HepG2 (cell line): ENCODE results near the gene LRRC45. TPM values are rescaled to one million over a fixed set of nuclear protein-coding genes. Genes with fewer than 3 reads are reported as not detected.
A peak's percentile ranks its signal among the peaks of the same experiment; 100 is the strongest.

Experiments used
- BORCS8-MEF2B ChIP-seq: sonication (generic); formaldehyde crosslinking; IDR thresholded peaks from 2 replicates; pipeline ENCODE4 v1.8.0; 2022; ENCODE audit warnings: mild to moderate bottlenecking, missing genetic modification reagents
- CBX2 ChIP-seq, 2 experiments: fragments of 200-600 bp in 1 of 2; sonication (generic); formaldehyde crosslinking in 1 of 2; IDR thresholded peaks; 2 replicates each; pipeline versions ENCODE4 v1.7.0 to v1.8.1; 2018 to 2022; ENCODE audit warnings: low read depth in 2 of 2, low read length in 1 of 2, mild to moderate bottlenecking in 1 of 2, missing genetic modification reagents in 1 of 2
- CSRNP2 ChIP-seq: sonication (generic); formaldehyde crosslinking; conservative IDR thresholded peaks from 2 replicates; pipeline ENCODE4 v1.8.0; 2022; ENCODE audit warnings: low read depth, missing genetic modification reagents
- MED8 ChIP-seq: sonication (generic); formaldehyde crosslinking; IDR thresholded peaks from 2 replicates; pipeline ENCODE4 v1.8.1; 2023; ENCODE audit warnings: mild to moderate bottlenecking, missing genetic modification reagents; ENCODE audit not compliant: insufficient replicate concordance
- MYNN ChIP-seq: sonication (generic); formaldehyde crosslinking; IDR thresholded peaks from 2 replicates; pipeline ENCODE4 v1.4.0; 2020; ENCODE audit warnings: mild to moderate bottlenecking, low read depth, missing genetic modification reagents
- NCOA2 ChIP-seq: sonication (generic); formaldehyde crosslinking; IDR thresholded peaks from 2 replicates; pipeline ENCODE4 v1.8.0; 2022; ENCODE audit warnings: inconsistent platforms
- NCOR1 ChIP-seq: fragments of 200-600 bp; sonication (generic); IDR thresholded peaks from 2 replicates; pipeline ENCODE4 v1.7.0; 2017; ENCODE audit warnings: antibody characterized with exemption, low read length, borderline replicate concordance
- ONECUT2 ChIP-seq: sonication (generic); formaldehyde crosslinking; IDR thresholded peaks from 2 replicates; pipeline ENCODE4 v1.4.0; 2020; ENCODE audit warnings: missing genetic modification reagents
- PAWR ChIP-seq: sonication (generic); formaldehyde crosslinking; IDR thresholded peaks from 2 replicates; pipeline ENCODE4 v1.4.0; 2020; ENCODE audit warnings: missing genetic modification reagents, mild to moderate bottlenecking, borderline replicate concordance
- RBM39 ChIP-seq: fragments of 200-400 bp; formaldehyde crosslinking; IDR thresholded peaks from one replicate; pipeline ENCODE4 v1.6.1; 2018; ENCODE audit warnings: antibody characterized with exemption, mild to moderate bottlenecking, low read depth, low read length; ENCODE audit not compliant: poor library complexity, severe bottlenecking
- REST ChIP-seq, 2 experiments: IDR thresholded peaks; 2 replicates each; pipeline ENCODE4 v1.6.1; 2011 to 2012; ENCODE audit warnings: low read length in 2 of 2, borderline replicate concordance in 1 of 2, low read depth in 1 of 2, mild to moderate bottlenecking in 1 of 2, moderate library complexity in 1 of 2
- ZFP62 ChIP-seq: sonication (generic); formaldehyde crosslinking; IDR thresholded peaks from 2 replicates; pipeline ENCODE4 v1.4.0; 2020; ENCODE audit warnings: missing genetic modification reagents
- ZNF232 ChIP-seq: sonication (generic); formaldehyde crosslinking; IDR thresholded peaks from 2 replicates; pipeline ENCODE4 v1.4.0; 2020; ENCODE audit warnings: missing genetic modification reagents, borderline replicate concordance
- ZNF24 ChIP-seq: fragments of 450-650 bp; IDR thresholded peaks from 2 replicates; pipeline ENCODE4 v1.6.1; 2017; ENCODE audit warnings: antibody characterized with exemption, mild to moderate bottlenecking
- ZNF251 ChIP-seq: sonication (generic); formaldehyde crosslinking; IDR thresholded peaks from 2 replicates; pipeline ENCODE4 v1.9.0; 2021; ENCODE audit warnings: mild to moderate bottlenecking, missing genetic modification reagents
- ZNF282 ChIP-seq: fragments of 450-650 bp; IDR thresholded peaks from 2 replicates; pipeline ENCODE4 v1.6.1; 2018; ENCODE audit not compliant: partially characterized antibody
- ZNF605 ChIP-seq: sonication (generic); formaldehyde crosslinking; IDR thresholded peaks from 2 replicates; pipeline ENCODE4 v1.8.0; 2022; ENCODE audit warnings: mild to moderate bottlenecking, missing genetic modification reagents
- ZNF746 ChIP-seq: sonication (generic); formaldehyde crosslinking; IDR thresholded peaks from 2 replicates; pipeline ENCODE4 v1.8.0; 2022; ENCODE audit warnings: mild to moderate bottlenecking, missing genetic modification reagents
- polyA plus RNA-seq, 8 experiments: library from polyadenylated mRNA; depleted of rRNA in 3 of 8; stranded (reverse) in 7 of 8; unstranded in 1 of 8; fragments of >200 nt; fragmentation: Illumina TruSeq in 4 of 8; extraction: Trizol in 4 of 8; gene quantifications; 2 replicates each; pipeline versions ENCODE4 v1.2.1 to v1.2.3, GENCODE V29; 2011 to 2016; ENCODE audit warnings: low read depth in 4 of 8, missing spikeins in 1 of 8, mixed read lengths in 1 of 8; ENCODE audit not compliant: insufficient read depth in 1 of 8
- total RNA-seq, 5 experiments: library from RNA; depleted of rRNA; stranded (reverse); fragments of >200 nt; fragmentation: Illumina TruSeq; extraction: Trizol; gene quantifications; 2 replicates each; pipeline ENCODE4 v1.2.3, GENCODE V29; 2016; ENCODE audit warnings: low read depth in 1 of 5
- TF ChIP-seq, protein P1 (sequence below): sonication (generic); formaldehyde crosslinking; IDR thresholded peaks from 2 replicates; pipeline ENCODE4 v1.5.1; 2020; ENCODE audit warnings: missing genetic modification reagents, mild to moderate bottlenecking, borderline replicate concordance

Gene LRRC45
- total and polyA plus RNA-seq, 2 of the 13 experiments (the other 11 are each of a cell fraction or from before 2014, with no cell fraction given), result 11.6 to 48.1 TPM

DNA sequence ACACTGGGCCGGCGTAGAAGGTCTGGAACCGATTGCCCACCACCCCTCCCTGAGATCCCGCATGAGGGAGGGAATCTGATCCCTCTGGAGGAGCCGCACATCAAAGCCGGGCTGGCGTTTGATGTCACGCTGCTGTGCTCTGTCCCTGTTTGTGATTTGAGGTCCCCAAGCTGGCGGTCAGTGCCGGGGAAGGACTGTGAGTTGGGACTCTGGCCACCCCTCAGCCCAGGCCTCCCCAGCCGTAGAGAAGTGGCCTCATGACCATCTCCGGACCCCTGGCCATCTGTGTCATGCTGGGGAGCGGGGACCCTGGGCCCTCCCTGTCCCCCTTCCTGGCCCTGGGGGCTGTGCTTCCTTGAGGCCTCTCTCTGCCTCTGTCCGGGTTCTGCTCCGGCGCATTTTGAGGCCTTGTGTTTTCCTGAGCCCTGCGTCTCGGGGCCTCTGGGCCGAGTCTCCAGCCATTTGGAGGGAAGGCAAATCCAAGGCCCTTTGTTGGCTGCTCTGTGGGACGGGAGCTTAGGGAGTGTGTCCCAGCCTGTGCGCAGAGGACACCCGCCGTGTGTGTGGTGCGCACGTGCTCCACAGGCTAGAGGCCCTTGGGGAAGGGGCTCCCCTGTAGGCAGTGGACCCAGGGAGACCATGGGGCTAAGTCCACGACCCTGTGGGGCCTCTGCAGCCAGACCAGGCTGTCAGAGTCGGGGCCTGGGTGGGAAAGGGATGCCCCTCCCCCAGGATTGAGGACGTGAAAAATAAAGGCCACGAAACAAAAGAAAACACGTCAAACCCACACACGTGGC is 30.6 kb upstream of the LRRC45 start (continued):
- TF ChIP-seq RBM39 (peak; percentile 21), MED8 (CRISPR knock-in tag) (peak; percentile 98), CBX2 (IDR thresholded peaks at IDR 0.05; ENCODE audit: low read depth, low read length) (no peak), CBX2 (CRISPR knock-in tag; IDR thresholded peaks at IDR 0.05; ENCODE audit: low read depth) (peak; percentile 91; the same call in 1 of the 2 replicates), ZNF251 (CRISPR knock-in tag) (peak; percentile 99), NCOA2 (peak; percentile 82), REST (IDR thresholded peaks at IDR 0.05; ENCODE audit: borderline replicate concordance in 1 of 2, low read depth in 1 of 2, low read length in 2 of 2) (peak in 1 of 2 experiments; percentile 40; a peak in 1 of 4 replicates), CSRNP2 (0 out of 2 replicates have a peak, but pooled peaks have one; percentile 60), ZNF282 (no peak), BORCS8-MEF2B (CRISPR knock-in tag) (peak; percentile 97), NCOR1 (peak; percentile 72), ZFP62 (CRISPR knock-in tag) (no peak), PAWR (CRISPR knock-in tag) (no peak; the same call in 1 of the 2 replicates), ZNF605 (CRISPR knock-in tag) (peak; percentile 92), MYNN (CRISPR knock-in tag) (peak; percentile 76; the same call in 1 of the 2 replicates), ONECUT2 (no peak), ZNF746 (peak; percentile 94), ZNF232 (peak; percentile 97), ZNF24 (0 out of 2 replicates have a peak, but pooled peaks have one; percentile 8)
- TF ChIP-seq, protein P1, sequence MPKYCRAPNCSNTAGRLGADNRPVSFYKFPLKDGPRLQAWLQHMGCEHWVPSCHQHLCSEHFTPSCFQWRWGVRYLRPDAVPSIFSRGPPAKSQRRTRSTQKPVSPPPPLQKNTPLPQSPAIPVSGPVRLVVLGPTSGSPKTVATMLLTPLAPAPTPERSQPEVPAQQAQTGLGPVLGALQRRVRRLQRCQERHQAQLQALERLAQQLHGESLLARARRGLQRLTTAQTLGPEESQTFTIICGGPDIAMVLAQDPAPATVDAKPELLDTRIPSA, result 0 out of 2 replicates have a peak, but pooled peaks have one; percentile 71
